H1 (cell line): ENCODE data around the gene CRTC3. TPM values are rescaled to one million over a fixed set of nuclear protein-coding genes. Genes with fewer than 3 reads are reported as not detected.

Experiments
- CTCF ChIA-PET: fragments of 300-600 bp; sonication (Branson Sonifier 250); formaldehyde crosslinking; loops from one replicate; lab custom pipeline; 2021; ENCODE audit not compliant: partially characterized antibody; lab: Charles Lee
- POLR2A ChIA-PET: fragments of 300-600 bp; sonication (Branson Sonifier 250); formaldehyde crosslinking; loops from one replicate; lab custom pipeline; 2021; ENCODE audit warnings: inconsistent platforms; ENCODE audit not compliant: partially characterized antibody; lab: Charles Lee
- DNase-seq, 2 experiments: peaks; one replicate each; pipeline versions ENCODE4 v3.0.0 to v3.0.0-alpha.2; 2010 to 2022; ENCODE audit warnings: low spot score in 2 of 2, low read depth in 1 of 2, mixed read lengths in 1 of 2
- FAIRE-seq: peaks from 2 replicates; lab custom pipeline; 2011; peaks lifted over from hg19 to GRCh38; lab: Jason Lieb, UNC
- H2AFZ ChIP-seq: 2 replicates; pipeline ENCODE4 v1.8.1; 2012; ENCODE audit warnings: low read length, inconsistent platforms
- H2AK5ac ChIP-seq: 2 replicates; pipeline ENCODE4 v1.6.1; 2013; ENCODE audit warnings: low read depth, low read length
- H2BK120ac ChIP-seq: replicated peaks from 2 replicates; pipeline ENCODE3; 2013; ENCODE audit warnings: low read depth, low read length, inconsistent platforms
- H2BK12ac ChIP-seq: 2 replicates; pipeline ENCODE4 v1.6.1; 2013; ENCODE audit warnings: low read depth, low read length
- H2BK15ac ChIP-seq: 2 replicates; pipeline ENCODE4 v1.6.1; 2013; ENCODE audit warnings: low read length
- H2BK20ac ChIP-seq: 2 replicates; pipeline ENCODE4 v1.6.1; 2013; ENCODE audit warnings: low read length
- H2BK5ac ChIP-seq: 2 replicates; pipeline ENCODE4 v1.6.1; 2013; ENCODE audit warnings: low read depth, low read length
- H3K14ac ChIP-seq: 2 replicates; pipeline ENCODE4 v1.6.1; 2013; ENCODE audit warnings: inconsistent platforms; ENCODE audit not compliant: insufficient read length
- H3K18ac ChIP-seq: 2 replicates; pipeline ENCODE4 v1.6.1; 2013; ENCODE audit warnings: low read length; ENCODE audit errors: extremely low read depth
- H3K23ac ChIP-seq: 2 replicates; pipeline ENCODE4 v1.6.1; 2013; ENCODE audit warnings: inconsistent platforms; ENCODE audit not compliant: insufficient read length
- H3K23me2 ChIP-seq: 2 replicates; pipeline ENCODE4 v1.6.1; 2013; ENCODE audit warnings: low read depth, low read length
- H3K27ac ChIP-seq: 2 replicates; pipeline ENCODE4 v1.6.1; 2011; ENCODE audit warnings: low read depth, low read length, inconsistent platforms
- H3K27me3 ChIP-seq, 4 experiments: replicated peaks in 1 of 4; 1 replicate in 1 of 4; 2 replicates in 3 of 4; pipeline versions ENCODE4 v1.6.1 to v1.8.1; 2011 to 2013; ENCODE audit warnings: low read length in 3 of 4, mild to moderate bottlenecking in 3 of 4, inconsistent platforms in 2 of 4, mixed read lengths in 2 of 4, moderate library complexity in 1 of 4; ENCODE audit not compliant: control insufficient read depth in 3 of 4, insufficient read depth in 3 of 4; ENCODE audit errors: extremely low read depth in 1 of 4
- H3K36me3 ChIP-seq, 4 experiments: 2 replicates each; pipeline versions ENCODE4 v1.6.1 to v1.8.1; 2011 to 2013; ENCODE audit warnings: mild to moderate bottlenecking in 4 of 4, low read length in 3 of 4, moderate library complexity in 2 of 4, control low read depth in 1 of 4, inconsistent platforms in 1 of 4; ENCODE audit not compliant: insufficient read depth in 4 of 4, control insufficient read depth in 2 of 4
- H3K4ac ChIP-seq: replicated peaks from 2 replicates; pipeline ENCODE3; 2013; ENCODE audit warnings: low read length, low read depth, mixed read lengths, inconsistent platforms; ENCODE audit not compliant: insufficient read length
- H3K4me1 ChIP-seq, 4 experiments: replicated peaks in 1 of 4; 1 replicate in 1 of 4; 2 replicates in 3 of 4; pipeline versions ENCODE4 v1.6.1 to v1.8.1; 2011 to 2013; ENCODE audit warnings: low read length in 3 of 4, inconsistent platforms in 2 of 4, mixed read lengths in 1 of 4; ENCODE audit not compliant: insufficient read depth in 4 of 4, control insufficient read depth in 3 of 4
- H3K4me2 ChIP-seq, 2 experiments: 2 replicates each; pipeline versions ENCODE4 v1.6.1 to v1.8.1; 2011 to 2013; ENCODE audit warnings: low read depth in 2 of 2, low read length in 2 of 2, control low read depth in 1 of 2, inconsistent platforms in 1 of 2, mild to moderate bottlenecking in 1 of 2; ENCODE audit not compliant: insufficient read depth in 1 of 2
- H3K4me3 ChIP-seq, 4 experiments: fragments of 200-600, 300-600 bp in 1 of 4; sonication (generic), shearing (Covaris generic), sonication (Bioruptor Twin) in 1 of 4; 2 replicates each; pipeline versions ENCODE4 v1.5.1 to v1.8.1; 2011 to 2016; ENCODE audit warnings: low read length in 4 of 4, low read depth in 3 of 4, control low read depth in 2 of 4, inconsistent platforms in 2 of 4, mild to moderate bottlenecking in 2 of 4, mixed read lengths in 1 of 4, moderate library complexity in 1 of 4; ENCODE audit not compliant: insufficient read depth in 2 of 4; ENCODE audit errors: extremely low read depth in 1 of 4
- H3K56ac ChIP-seq: replicated peaks from 2 replicates; pipeline ENCODE3; 2013; ENCODE audit warnings: low read depth, mild to moderate bottlenecking, mixed read lengths, low read length, inconsistent platforms; ENCODE audit not compliant: insufficient read length
- H3K79me1 ChIP-seq: 2 replicates; pipeline ENCODE4 v1.6.1; 2013; ENCODE audit warnings: low read depth, low read length, control low read depth
- H3K79me2 ChIP-seq, 2 experiments: 2 replicates each; pipeline versions ENCODE4 v1.6.1 to v1.8.1; 2012 to 2013; ENCODE audit warnings: low read length in 2 of 2, mild to moderate bottlenecking in 2 of 2, inconsistent platforms in 1 of 2; ENCODE audit not compliant: insufficient read depth in 2 of 2, control insufficient read depth in 1 of 2
- H3K9ac ChIP-seq, 4 experiments: replicated peaks in 1 of 4; 1 replicate in 1 of 4; 2 replicates in 3 of 4; pipeline versions ENCODE4 v1.6.1 to v1.8.1; 2011 to 2013; ENCODE audit warnings: low read depth in 3 of 4, low read length in 3 of 4, control low read depth in 2 of 4, mild to moderate bottlenecking in 2 of 4, moderate library complexity in 2 of 4, inconsistent platforms in 1 of 4; ENCODE audit errors: extremely low read depth in 1 of 4
- H3K9me3 ChIP-seq, 2 experiments: 2 replicates each; pipeline versions ENCODE4 v1.6.1 to v1.8.1; 2012 to 2013; ENCODE audit warnings: mild to moderate bottlenecking in 2 of 2, moderate library complexity in 2 of 2, control low read depth in 1 of 2, inconsistent platforms in 1 of 2, low read depth in 1 of 2, low read length in 1 of 2, mixed read lengths in 1 of 2; ENCODE audit not compliant: insufficient read depth in 2 of 2
- H4K20me1 ChIP-seq, 2 experiments: replicated peaks in 1 of 2; 2 replicates each; pipeline versions ENCODE3 to v1.8.1; 2011 to 2013; ENCODE audit warnings: inconsistent platforms in 2 of 2, low read length in 2 of 2, mild to moderate bottlenecking in 1 of 2; ENCODE audit not compliant: insufficient read depth in 2 of 2, control insufficient read depth in 1 of 2
- H4K5ac ChIP-seq: 2 replicates; pipeline ENCODE4 v1.6.1; 2013; ENCODE audit warnings: low read length, low read depth, mixed read lengths, inconsistent platforms; ENCODE audit not compliant: insufficient read length
- H4K8ac ChIP-seq: 2 replicates; pipeline ENCODE4 v1.8.0; 2013; ENCODE audit warnings: mild to moderate bottlenecking, moderate library complexity, low read length, inconsistent platforms; ENCODE audit not compliant: insufficient read depth; ENCODE audit errors: extremely low read depth
- H4K91ac ChIP-seq: replicated peaks from 2 replicates; pipeline ENCODE3; 2013; ENCODE audit warnings: low read length, mixed read lengths, inconsistent platforms; ENCODE audit not compliant: insufficient read length
- CHD2 ChIP-seq: IDR thresholded peaks from 2 replicates; pipeline ENCODE4 v1.6.1; 2012; ENCODE audit warnings: low read length, improper control_type of control experiment
- EZH2 ChIP-seq: fragments of 200-600 bp; sonication (generic); IDR thresholded peaks from 2 replicates; pipeline ENCODE4 v1.7.1; 2012; ENCODE audit warnings: low read depth, mild to moderate bottlenecking, moderate library complexity, low read length, inconsistent platforms; ENCODE audit not compliant: severe bottlenecking
- GABPA ChIP-seq: IDR thresholded peaks from 2 replicates; pipeline ENCODE4 v1.6.1; 2011; ENCODE audit warnings: mild to moderate bottlenecking, low read length, moderate library complexity, borderline replicate concordance; ENCODE audit not compliant: insufficient read depth
- KDM4A ChIP-seq: IDR thresholded peaks from one replicate; pipeline ENCODE4 v1.7.1; 2012; ENCODE audit warnings: low read depth, mild to moderate bottlenecking, moderate library complexity, low read length, inconsistent platforms; ENCODE audit not compliant: severe bottlenecking
- PHF8 ChIP-seq: fragments of 200-600 bp; sonication (generic); conservative IDR thresholded peaks from 2 replicates; pipeline ENCODE4 v1.7.1; 2012; ENCODE audit warnings: low read depth, mild to moderate bottlenecking, inconsistent platforms, low read length, moderate library complexity
- POU5F1 ChIP-seq: IDR thresholded peaks from 2 replicates; pipeline ENCODE4 v1.6.1; 2011; ENCODE audit warnings: low read depth, mild to moderate bottlenecking, low read length, moderate library complexity
- SIN3A ChIP-seq, 2 experiments: IDR thresholded peaks in 1 of 2; conservative IDR thresholded peaks in 1 of 2; 2 replicates each; pipeline ENCODE4 v1.6.1; 2011 to 2012; ENCODE audit warnings: low read length in 2 of 2, improper control_type of control experiment in 1 of 2, low read depth in 1 of 2, mild to moderate bottlenecking in 1 of 2
- SIRT6 ChIP-seq: IDR thresholded peaks from one replicate; pipeline ENCODE4 v1.7.1; 2012; ENCODE audit warnings: low read length, inconsistent platforms
- SP2 ChIP-seq: IDR thresholded peaks from 2 replicates; pipeline ENCODE4 v1.6.1; 2012; ENCODE audit warnings: mild to moderate bottlenecking, low read length, inconsistent platforms
- TEAD4 ChIP-seq: IDR thresholded peaks from 2 replicates; pipeline ENCODE4 v1.6.1; 2012; ENCODE audit warnings: low read depth, low read length, inconsistent platforms, mixed read lengths
- WGBS, 2 experiments: shearing (Covaris generic) in 1 of 2; methylation state at CpG; one replicate each; pipeline versions ENCODE4 v1.1.6 to v1.1.7; 2013 to 2015; ENCODE audit warnings: low lambda C conversion rate in 2 of 2, mixed read lengths in 2 of 2, inconsistent platforms in 1 of 2, low coverage in 1 of 2, missing lambda C conversion rate in 1 of 2; ENCODE audit not compliant: insufficient replicate concordance in 2 of 2, insufficient coverage in 1 of 2, insufficient read length in 1 of 2; ENCODE audit errors: extremely low coverage in 1 of 2, missing lambda C conversion rate in 1 of 2; 5-methylcytosine and 5-hydroxymethylcytosine counted together
- polyA plus RNA-seq, 7 experiments: library from polyadenylated mRNA; depleted of rRNA in 3 of 7; stranded (reverse) in 5 of 7; unstranded in 2 of 7; fragments of >200 nt in 5 of 7; fragments of 200-250 nt in 2 of 7; gene quantifications; 1 replicate in 5 of 7; 2 replicates in 1 of 7; 4 replicates in 1 of 7; pipeline versions ENCODE4 v1.2.1 to v1.2.3, GENCODE V29; 2011 to 2013; ENCODE audit warnings: missing spikeins in 2 of 7, mixed read lengths in 2 of 7
- total RNA-seq: library from RNA; stranded (reverse); fragmentation: NEBNext Ultra II Directional; extraction: Animal tissue kit (Norgen Biotek cat#: 25700); gene quantifications from 2 replicates; pipeline ENCODE4 v1.2.1, GENCODE V29; 2021

Gene CRTC3
- total and polyA plus RNA-seq, 2 of the 8 experiments (the other 6 are each of a cell fraction or from before 2014, with no cell fraction given): 5.0 to 5.3 TPM

- no peak overlapping the region for H3K27ac ChIP-seq
- no peak overlapping the region for H2BK120ac ChIP-seq
- H3K23me2 ChIP-seq: no peaks in the 10 kb centered on the region
- no peak overlapping the region for H4K91ac ChIP-seq
- no peaks in the 10 kb centered on the region for H3K36me3 ChIP-seq
- no peak overlapping the region for H2BK12ac ChIP-seq
- H3K4me3 ChIP-seq: no peak overlapping the region
- ChIA-PET POLR2A (interaction anchor here (0.9 kb wide), 1 partner anchor 12 kb away, joined by 3 read pairs; no protein-coding TSS in a partner anchor), CTCF (interaction anchor here (0.7 to 1.6 kb wide), 3 partner anchors 9 to 51 kb away, joined by 3 to 5 read pairs (median 3); no protein-coding TSS in a partner anchor)
- no peak overlapping the region for H3K56ac ChIP-seq
- H3K23ac ChIP-seq: no peak overlapping the region
- no peak overlapping the region for H3K4ac ChIP-seq
- H4K5ac ChIP-seq: no peak overlapping the region
- no peak overlapping the region for H2BK20ac ChIP-seq
- no peak overlapping the region for H3K9ac ChIP-seq
- H3K4me2 ChIP-seq: no peak overlapping the region
- H4K20me1 ChIP-seq: no peaks in the 10 kb centered on the region
- no peak overlapping the region for H3K14ac ChIP-seq
- H4K8ac ChIP-seq: no peak overlapping the region
- H3K27me3 ChIP-seq: no peaks in the 10 kb centered on the region
- no peak overlapping the region for H3K18ac ChIP-seq
- 93% methylated on average over 1 of the region's 1 CpG; no CpG with 5 or more reads in 1 of the 2 experiments for WGBS, 2 experiments
- H2AFZ ChIP-seq: no peak overlapping the region
- H3K9me3 ChIP-seq: no peaks in the 10 kb centered on the region
- no peak overlapping the region for H2AK5ac ChIP-seq
- no peaks in the 10 kb centered on the region for H3K79me2 ChIP-seq
- H2BK15ac ChIP-seq: no peak overlapping the region
- DNase-seq (no peak), FAIRE-seq (no peak)
- peaks cover 0 to 6% (median 2%) of the 10 kb centered on the region in 4 experiments; a peak in 5 of 7 replicates for H3K4me1 ChIP-seq
- no peak overlapping the region for H2BK5ac ChIP-seq
- TF ChIP-seq POU5F1: no peak
- no peak for TF ChIP-seq SIN3A (conservative IDR thresholded peaks at IDR 0.05 in 1 of 2, IDR thresholded peaks at IDR 0.05 in 1 of 2; ENCODE audit: low read depth in 1 of 2, low read length in 2 of 2)
- no peak for TF ChIP-seq SIRT6
- no peak for TF ChIP-seq PHF8
- TF ChIP-seq TEAD4: no peak
- TF ChIP-seq CHD2: no peak
- no peak for TF ChIP-seq KDM4A
- no peak for TF ChIP-seq GABPA
- no peak for TF ChIP-seq EZH2
- no peak for TF ChIP-seq SP2
- H3K79me1 ChIP-seq: no peaks in the 10 kb centered on the region
Observed at GRCh38 chr15:90591524-90591923, 61.8 kb downstream of the CRTC3 start.
